ENCODE results near the gene RNF4. TPM values are rescaled to one million over a fixed set of nuclear protein-coding genes. Genes with fewer than 3 reads are reported as not detected.

Gene RNF4
- total RNA-seq, 1 donor from 2014 or later = 77.2 TPM

- no peaks in the 10 kb centered on the region for H3K79me2 ChIP-seq (ENCODE audit: insufficient read depth, low read length)
- no peaks in the 10 kb centered on the region for H3K36me3 Mint-ChIP-seq (ENCODE audit: low read depth, unreplicated experiment)
- FAIRE-seq (no peak), DNase-seq (ENCODE audit: low read depth) (no peak)
- H3K27me3 Mint-ChIP-seq (ENCODE audit: low read depth, unreplicated experiment) = peaks cover 31% of the 10 kb centered on the region
- no peaks in the 10 kb centered on the region for H4K20me1 ChIP-seq (ENCODE audit: insufficient read depth, low read length)
- no peak overlapping the region for H3K27ac Mint-ChIP-seq (ENCODE audit: unreplicated experiment)
- H3K9ac ChIP-seq (ENCODE audit: low read length) = no peak overlapping the region
- no peaks in the 10 kb centered on the region for H3K36me3 ChIP-seq (ENCODE audit: insufficient read depth, low read length)
- peaks cover 2% of the 10 kb centered on the region for H3K4me1 Mint-ChIP-seq (ENCODE audit: low read depth, unreplicated experiment)
- H3K27ac ChIP-seq (ENCODE audit: low read depth, low read length) = no peak overlapping the region
- no peaks in the 10 kb centered on the region for H3K9me3 ChIP-seq (ENCODE audit: insufficient read depth, low read depth, low read length)
- TF ChIP-seq, protein P1, sequence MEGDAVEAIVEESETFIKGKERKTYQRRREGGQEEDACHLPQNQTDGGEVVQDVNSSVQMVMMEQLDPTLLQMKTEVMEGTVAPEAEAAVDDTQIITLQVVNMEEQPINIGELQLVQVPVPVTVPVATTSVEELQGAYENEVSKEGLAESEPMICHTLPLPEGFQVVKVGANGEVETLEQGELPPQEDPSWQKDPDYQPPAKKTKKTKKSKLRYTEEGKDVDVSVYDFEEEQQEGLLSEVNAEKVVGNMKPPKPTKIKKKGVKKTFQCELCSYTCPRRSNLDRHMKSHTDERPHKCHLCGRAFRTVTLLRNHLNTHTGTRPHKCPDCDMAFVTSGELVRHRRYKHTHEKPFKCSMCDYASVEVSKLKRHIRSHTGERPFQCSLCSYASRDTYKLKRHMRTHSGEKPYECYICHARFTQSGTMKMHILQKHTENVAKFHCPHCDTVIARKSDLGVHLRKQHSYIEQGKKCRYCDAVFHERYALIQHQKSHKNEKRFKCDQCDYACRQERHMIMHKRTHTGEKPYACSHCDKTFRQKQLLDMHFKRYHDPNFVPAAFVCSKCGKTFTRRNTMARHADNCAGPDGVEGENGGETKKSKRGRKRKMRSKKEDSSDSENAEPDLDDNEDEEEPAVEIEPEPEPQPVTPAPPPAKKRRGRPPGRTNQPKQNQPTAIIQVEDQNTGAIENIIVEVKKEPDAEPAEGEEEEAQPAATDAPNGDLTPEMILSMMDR (IDR thresholded peaks at IDR 0.05; ENCODE audit: insufficient read depth, low read depth, low read length) = no peak
- TF ChIP-seq EZH2 (IDR thresholded peaks at IDR 0.05; ENCODE audit: insufficient read depth, low read length) = no peak
- H3K9me3 Mint-ChIP-seq (ENCODE audit: unreplicated experiment) = no peaks in the 10 kb centered on the region
- no peaks in the 10 kb centered on the region for H3K4me1 ChIP-seq (ENCODE audit: insufficient read depth, low read length)
- H3K4me3 ChIP-seq (ENCODE audit: insufficient read depth, low read depth, low read length) = no peak overlapping the region
- no peak overlapping the region for H3K4me3 Mint-ChIP-seq (ENCODE audit: unreplicated experiment)
- H3K4me2 ChIP-seq (ENCODE audit: low read length) = no peak overlapping the region
- no peak overlapping the region for H2AFZ ChIP-seq (ENCODE audit: low read depth, low read length)
- H3K27me3 ChIP-seq (ENCODE audit: insufficient read depth, low read length) = no peaks in the 10 kb centered on the region
These were observed 36.9 kb upstream of the RNF4 start for GRCh38 chr4:2432004-2432403.

- H2AFZ ChIP-seq (ENCODE audit: low read depth, low read length) = no peak overlapping the region
- Mint-ChIP-seq H3K27ac (ENCODE audit: unreplicated experiment) (no peak overlapping the region), H3K4me3 (ENCODE audit: unreplicated experiment) (no peak overlapping the region), H3K9me3 (ENCODE audit: unreplicated experiment) (no peaks in the 10 kb centered on the region), H3K4me1 (ENCODE audit: low read depth, unreplicated experiment) (peaks cover 2% of the 10 kb centered on the region), H3K27me3 (ENCODE audit: low read depth, unreplicated experiment) (peaks cover 40% of the 10 kb centered on the region), H3K36me3 (ENCODE audit: low read depth, unreplicated experiment) (no peaks in the 10 kb centered on the region)
- DNase-seq (ENCODE audit: low read depth) (peak; percentile 65), FAIRE-seq (no peak)
- no peaks in the 10 kb centered on the region for H4K20me1 ChIP-seq (ENCODE audit: insufficient read depth, low read length)
- TF ChIP-seq EZH2 (IDR thresholded peaks at IDR 0.05; ENCODE audit: insufficient read depth, low read length) = no peak
- TF ChIP-seq, protein P1 (IDR thresholded peaks at IDR 0.05; ENCODE audit: insufficient read depth, low read depth, low read length) = no peak
- peak overlapping the region; percentile 45 for H3K4me2 ChIP-seq (ENCODE audit: low read length)
- H3K27ac ChIP-seq (ENCODE audit: low read depth, low read length) = no peak overlapping the region
- H3K9me3 ChIP-seq (ENCODE audit: insufficient read depth, low read depth, low read length) = no peaks in the 10 kb centered on the region
- peak overlapping the region; percentile 18 for H3K9ac ChIP-seq (ENCODE audit: low read length)
- H3K4me1 ChIP-seq (ENCODE audit: insufficient read depth, low read length) = no peaks in the 10 kb centered on the region
- H3K4me3 ChIP-seq (ENCODE audit: insufficient read depth, low read depth, low read length) = no peak overlapping the region
- no peaks in the 10 kb centered on the region for H3K36me3 ChIP-seq (ENCODE audit: insufficient read depth, low read length)
- no peaks in the 10 kb centered on the region for H3K79me2 ChIP-seq (ENCODE audit: insufficient read depth, low read length)
- no peaks in the 10 kb centered on the region for H3K27me3 ChIP-seq (ENCODE audit: insufficient read depth, low read length)
These were observed 35.8 kb upstream of the RNF4 start for GRCh38 chr4:2432991-2433530.

- H3K27me3 ChIP-seq (ENCODE audit: insufficient read depth, low read length) = no peaks in the 10 kb centered on the region
- no peaks in the 10 kb centered on the region for H3K36me3 ChIP-seq (ENCODE audit: insufficient read depth, low read length)
- peaks cover 2% of the 10 kb centered on the region for H3K4me1 Mint-ChIP-seq (ENCODE audit: low read depth, unreplicated experiment)
- no peaks in the 10 kb centered on the region for H3K36me3 Mint-ChIP-seq (ENCODE audit: low read depth, unreplicated experiment)
- no peak overlapping the region for H2AFZ ChIP-seq (ENCODE audit: low read depth, low read length)
- H3K4me3 ChIP-seq (ENCODE audit: insufficient read depth, low read depth, low read length) = no peak overlapping the region
- H3K27ac ChIP-seq (ENCODE audit: low read depth, low read length) = no peak overlapping the region
- TF ChIP-seq EZH2 (IDR thresholded peaks at IDR 0.05; ENCODE audit: insufficient read depth, low read length) = no peak
- TF ChIP-seq, protein P1 (IDR thresholded peaks at IDR 0.05; ENCODE audit: insufficient read depth, low read depth, low read length) = no peak
- H4K20me1 ChIP-seq (ENCODE audit: insufficient read depth, low read length) = no peaks in the 10 kb centered on the region
- no peak overlapping the region for H3K4me3 Mint-ChIP-seq (ENCODE audit: unreplicated experiment)
- H3K9me3 Mint-ChIP-seq (ENCODE audit: unreplicated experiment) = no peaks in the 10 kb centered on the region
- no peak overlapping the region for H3K27ac Mint-ChIP-seq (ENCODE audit: unreplicated experiment)
- peak overlapping the region; percentile 18 for H3K9ac ChIP-seq (ENCODE audit: low read length)
- no peak for DNase-seq (ENCODE audit: low read depth)
- no peak for FAIRE-seq
- H3K9me3 ChIP-seq (ENCODE audit: insufficient read depth, low read depth, low read length) = no peaks in the 10 kb centered on the region
- H3K4me1 ChIP-seq (ENCODE audit: insufficient read depth, low read length) = no peaks in the 10 kb centered on the region
- peak overlapping the region; percentile 45 for H3K4me2 ChIP-seq (ENCODE audit: low read length)
- no peaks in the 10 kb centered on the region for H3K79me2 ChIP-seq (ENCODE audit: insufficient read depth, low read length)
- H3K27me3 Mint-ChIP-seq (ENCODE audit: low read depth, unreplicated experiment) = peaks cover 35% of the 10 kb centered on the region
These were observed 35.1 kb upstream of the RNF4 start for GRCh38 chr4:2433609-2434350.
